ENCODE measurements around the gene NBEAL2.
"Not testable (repeated sequence)": the region's sequence is repeated elsewhere in the genome, so short reads cannot be mapped to it uniquely, and the experiment has no call there.

NBEAL2 gene

GRCh38 chr3:47013231-47013630 is 33.8 kb downstream of the NBEAL2 start:
- no peak for DNase-seq

GRCh38 chr3:47014036-47014435 is 34.6 kb downstream of the NBEAL2 start:
- DNase-seq, result no peak

- no peak for DNase-seq
These were observed 35.7 kb downstream of the NBEAL2 start for GRCh38 chr3:47015151-47015550.

- DNase-seq, result no peak
These were observed 36.8 kb downstream of the NBEAL2 start for GRCh38 chr3:47016086-47016933.

- DNase-seq, result no peak
These were observed 37.5 kb downstream of the NBEAL2 start for GRCh38 chr3:47016934-47017435.

- DNase-seq, result no peak
These were observed 38.2 kb downstream of the NBEAL2 start for GRCh38 chr3:47017504-47018268.

- no peak for DNase-seq
These were observed 38.8 kb downstream of the NBEAL2 start for GRCh38 chr3:47018269-47018611.

GRCh38 chr3:47019201-47019600 is 39.7 kb downstream of the NBEAL2 start:
- no peak for DNase-seq

- DNase-seq, result no peak
These were observed 40.8 kb downstream of the NBEAL2 start for GRCh38 chr3:47020311-47020710.

GRCh38 chr3:47022641-47023071 is 43.2 kb downstream of the NBEAL2 start:
- no peak for DNase-seq

GRCh38 chr3:47024932-47025331 is 45.5 kb downstream of the NBEAL2 start:
- DNase-seq, result no peak

GRCh38 chr3:47026432-47026831 is 47.0 kb downstream of the NBEAL2 start:
- DNase-seq, result not testable (repeated sequence)

GRCh38 chr3:47028146-47028545 is 48.7 kb downstream of the NBEAL2 start:
- no peak for DNase-seq

- DNase-seq, result no peak
These were observed 49.2 kb downstream of the NBEAL2 start for GRCh38 chr3:47028667-47029066.

GRCh38 chr3:47031041-47031440 is 51.6 kb downstream of the NBEAL2 start:
- DNase-seq, result not testable (repeated sequence)

- no peak for DNase-seq
These were observed 55.5 kb downstream of the NBEAL2 start for GRCh38 chr3:47034868-47035489.

GRCh38 chr3:47035645-47036044 is 56.2 kb downstream of the NBEAL2 start:
- DNase-seq, result no peak

- DNase-seq, result no peak
These were observed 56.7 kb downstream of the NBEAL2 start for GRCh38 chr3:47036145-47036544.

GRCh38 chr3:47037302-47037701 is 57.8 kb downstream of the NBEAL2 start:
- not testable (repeated sequence) for DNase-seq

GRCh38 chr3:47041114-47041513 is 61.6 kb downstream of the NBEAL2 start:
- DNase-seq, result no peak

- DNase-seq, result no peak
These were observed 62.8 kb downstream of the NBEAL2 start for GRCh38 chr3:47042231-47042791.

- no peak for DNase-seq
These were observed 67.6 kb downstream of the NBEAL2 start for GRCh38 chr3:47047069-47047468.

- no peak for DNase-seq
These were observed 68.2 kb downstream of the NBEAL2 start for GRCh38 chr3:47047673-47048072.

Measured in effector CD4-positive, alpha-beta T cell (primary cell).